GM21825 (cell line): ENCODE data around the gene U2AF1.
"Not testable (repeated sequence)": the region's sequence is repeated elsewhere in the genome, so short reads cannot be mapped to it uniquely, and the experiment has no call there.

ENCODE experiments used
- ATAC-seq: cut with Tn5 transposase; IDR thresholded peaks from one replicate; pipeline ENCODE4 v1.9.1; 2021; ENCODE audit warnings: mild to moderate bottlenecking, moderate library complexity; ENCODE audit not compliant: unreplicated experiment

Gene U2AF1, protein sequence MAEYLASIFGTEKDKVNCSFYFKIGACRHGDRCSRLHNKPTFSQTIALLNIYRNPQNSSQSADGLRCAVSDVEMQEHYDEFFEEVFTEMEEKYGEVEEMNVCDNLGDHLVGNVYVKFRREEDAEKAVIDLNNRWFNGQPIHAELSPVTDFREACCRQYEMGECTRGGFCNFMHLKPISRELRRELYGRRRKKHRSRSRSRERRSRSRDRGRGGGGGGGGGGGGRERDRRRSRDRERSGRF

DNA sequence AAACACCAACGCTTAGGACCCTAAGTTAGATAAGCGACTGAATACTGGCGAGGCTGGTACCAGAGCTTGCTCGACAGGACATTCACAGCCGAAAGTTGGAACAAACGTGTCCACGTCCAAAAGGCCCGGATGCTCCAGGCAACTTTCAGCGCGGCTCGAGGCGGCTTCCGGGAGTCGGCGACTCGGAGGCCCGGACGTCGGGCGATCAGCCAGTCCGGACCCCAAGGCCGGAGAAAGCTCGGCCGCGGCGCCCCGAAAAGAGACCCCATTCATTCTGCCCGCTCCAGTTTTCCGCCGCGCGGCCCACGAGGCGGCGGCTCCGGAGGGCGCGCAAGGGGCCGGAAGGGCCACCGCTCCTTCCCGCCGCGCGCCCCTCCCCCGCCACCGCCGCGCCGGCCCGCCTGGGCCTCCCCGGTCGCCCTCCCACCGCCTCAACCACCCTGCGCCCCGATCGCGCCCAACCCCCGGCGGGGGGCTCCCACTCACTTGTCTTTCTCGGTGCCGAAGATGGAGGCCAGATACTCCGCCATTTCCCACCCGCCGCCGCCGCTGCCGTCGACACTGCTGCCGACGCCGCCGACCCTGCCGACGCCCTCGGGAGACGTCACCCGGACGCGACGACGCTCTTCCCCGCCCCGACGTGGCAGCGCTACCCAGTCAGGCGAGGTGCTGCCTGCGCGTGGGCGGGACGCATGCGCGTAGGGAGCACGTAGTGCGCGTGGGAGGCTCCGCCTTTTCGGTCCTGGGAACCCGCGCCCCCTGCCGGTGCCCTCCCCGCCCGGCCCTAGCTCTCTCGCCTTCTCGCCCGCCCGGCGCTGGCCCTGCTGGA is at the start of gene U2AF1:
Gene U2AF1 (minus strand): TSS at position 606 of the 829 bp plus-strand sequence. CDS start 76 bp downstream, at position 530.
- peak; percentile 52 for ATAC-seq

- ATAC-seq, result not testable (repeated sequence)
These were observed 46.2 kb upstream of the U2AF1 start for GRCh38 chr21:43153601-43154000.

DNA sequence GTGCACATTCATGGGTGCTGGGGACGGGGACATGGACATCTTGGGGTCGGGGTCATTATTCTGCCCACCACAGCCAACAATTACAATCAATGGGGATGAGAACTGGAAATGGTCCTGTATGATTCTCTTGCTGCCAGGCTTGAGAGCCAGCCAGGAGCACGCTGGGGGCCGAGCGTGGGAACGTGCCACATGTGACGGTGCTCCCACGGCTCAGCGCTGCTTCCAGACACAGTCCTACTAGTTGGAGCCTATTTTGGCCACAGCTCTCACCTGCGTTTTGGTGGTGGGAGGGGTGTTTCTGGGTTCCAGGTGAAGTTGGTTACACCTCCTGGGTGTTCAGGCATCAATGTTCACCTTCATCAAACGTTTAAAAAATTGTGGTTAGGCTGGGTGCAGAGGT is 42.0 kb upstream of the U2AF1 start:
- ATAC-seq, result not testable (repeated sequence)

- ATAC-seq, result not testable (repeated sequence)
These were observed 40.6 kb upstream of the U2AF1 start for GRCh38 chr21:43147999-43148398.

- not testable (repeated sequence) for ATAC-seq
These were observed 39.3 kb upstream of the U2AF1 start for GRCh38 chr21:43146637-43147036.

GRCh38 chr21:43141407-43141806 is 34.0 kb upstream of the U2AF1 start:
- ATAC-seq, result not testable (repeated sequence)

GRCh38 chr21:43138944-43139343 is 31.6 kb upstream of the U2AF1 start:
- not testable (repeated sequence) for ATAC-seq

- not testable (repeated sequence) for ATAC-seq
These were observed 27.1 kb upstream of the U2AF1 start for GRCh38 chr21:43134520-43134919.

DNA sequence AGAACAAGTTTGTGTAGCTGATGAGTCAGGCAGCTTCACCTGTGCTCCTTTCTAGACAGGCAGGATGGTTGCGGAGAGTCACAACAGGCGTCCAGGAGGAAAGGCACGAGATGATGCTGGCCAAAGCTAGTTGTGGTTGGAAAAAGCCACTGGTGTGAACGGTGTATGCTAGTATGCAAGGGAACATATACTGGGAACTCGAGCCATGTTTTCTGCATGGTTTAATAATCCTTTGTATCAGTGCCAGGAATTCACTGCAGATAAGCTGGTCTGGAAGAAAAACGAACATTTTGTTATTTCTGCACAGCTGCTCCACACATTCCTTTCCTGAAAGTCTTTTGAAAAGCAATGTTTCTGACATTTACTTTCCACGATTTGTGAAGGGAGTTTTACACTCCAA is 22.7 kb upstream of the U2AF1 start:
- ATAC-seq, result not testable (repeated sequence)

- not testable (repeated sequence) for ATAC-seq
These were observed 8.6 kb upstream of the U2AF1 start for GRCh38 chr21:43115956-43116355.

- ATAC-seq, result not testable (repeated sequence)
These were observed 7.1 kb upstream of the U2AF1 start for GRCh38 chr21:43114483-43114882.

GRCh38 chr21:43109006-43109405 is 1.6 kb upstream of the U2AF1 start:
- peak; percentile 33 for ATAC-seq

DNA sequence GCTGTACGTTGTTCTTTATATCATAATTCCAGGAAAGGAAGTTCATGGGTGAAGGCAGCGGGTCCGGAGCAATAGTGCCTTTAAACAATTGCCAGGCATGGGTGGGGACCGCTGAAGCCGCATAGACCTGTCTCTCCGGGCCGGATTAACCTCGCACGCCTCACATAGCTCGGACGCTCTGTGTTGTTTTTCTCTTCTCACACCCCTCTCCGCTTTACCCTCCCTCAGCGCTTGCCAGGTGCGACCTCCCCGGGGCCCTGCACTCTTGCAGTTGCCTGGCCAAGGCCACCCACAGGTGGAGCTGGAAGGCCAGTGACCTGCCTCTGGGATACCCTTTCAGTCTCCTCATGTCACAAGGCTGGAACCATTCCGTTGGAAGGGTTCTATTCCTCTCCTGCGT is 807 bp upstream of the U2AF1 start:
- not testable (repeated sequence) for ATAC-seq

DNA sequence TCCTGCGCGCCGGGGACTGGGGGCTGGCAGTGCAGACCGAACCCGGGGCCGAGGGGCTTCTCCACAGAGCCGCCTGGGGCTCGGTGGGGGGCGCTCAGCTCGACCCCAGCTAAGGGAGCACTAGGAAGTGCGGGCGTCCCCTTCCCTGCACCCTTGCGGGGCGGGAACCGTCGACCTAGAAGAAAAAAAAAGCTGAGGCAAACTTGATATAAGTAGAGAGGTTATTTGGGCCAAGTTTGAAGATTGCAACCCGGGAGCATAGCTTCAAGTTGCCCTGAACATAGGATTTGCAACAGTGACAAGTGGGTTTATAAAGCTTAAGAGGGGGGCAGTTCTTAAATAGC is 396 bp upstream of the U2AF1 start:
- not testable (repeated sequence) for ATAC-seq

DNA sequence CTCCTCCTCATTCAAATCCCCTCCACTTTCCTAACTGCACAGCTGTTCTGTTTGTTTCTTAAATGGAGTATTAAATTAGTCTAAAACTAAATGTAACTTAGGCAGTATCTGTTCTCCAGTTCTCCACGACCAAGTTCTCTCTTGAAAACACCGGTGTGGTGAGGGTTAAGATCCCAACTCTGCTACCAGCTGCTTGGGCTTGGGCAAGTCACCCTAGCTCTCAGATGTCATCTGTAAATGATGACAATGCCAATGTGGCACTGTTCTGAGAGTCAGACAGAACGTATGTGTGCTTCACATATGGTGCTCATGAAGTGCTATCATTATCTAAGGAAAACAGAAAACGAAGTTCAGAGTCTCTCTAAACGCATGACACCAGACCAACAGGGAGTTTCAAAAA is 2.7 kb downstream of the U2AF1 start:
- not testable (repeated sequence) for ATAC-seq

GRCh38 chr21:43102281-43102680 is 5.1 kb downstream of the U2AF1 start:
- ATAC-seq, result not testable (repeated sequence)

DNA sequence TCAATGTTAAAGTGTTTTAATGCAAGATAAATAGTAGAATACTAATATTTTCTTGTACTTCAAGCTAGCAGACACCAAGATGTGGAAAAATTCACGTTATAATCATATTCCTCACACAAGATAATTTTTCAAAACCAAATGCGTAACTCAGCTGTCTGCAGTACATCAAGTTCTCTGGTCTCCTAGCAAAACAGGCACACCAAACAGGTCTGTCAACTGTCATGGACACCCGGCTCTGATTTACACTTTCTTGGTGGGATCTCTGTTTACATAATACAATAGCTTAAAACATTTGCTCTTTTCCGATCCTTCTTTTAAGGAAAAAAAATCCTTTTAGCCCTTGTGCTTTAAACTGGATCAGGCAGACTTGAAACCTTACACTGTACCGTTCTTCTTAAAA is 5.7 kb downstream of the U2AF1 start:
- ATAC-seq, result not testable (repeated sequence)

GRCh38 chr21:43101000-43101399 is 6.4 kb downstream of the U2AF1 start:
- ATAC-seq, result not testable (repeated sequence)

DNA sequence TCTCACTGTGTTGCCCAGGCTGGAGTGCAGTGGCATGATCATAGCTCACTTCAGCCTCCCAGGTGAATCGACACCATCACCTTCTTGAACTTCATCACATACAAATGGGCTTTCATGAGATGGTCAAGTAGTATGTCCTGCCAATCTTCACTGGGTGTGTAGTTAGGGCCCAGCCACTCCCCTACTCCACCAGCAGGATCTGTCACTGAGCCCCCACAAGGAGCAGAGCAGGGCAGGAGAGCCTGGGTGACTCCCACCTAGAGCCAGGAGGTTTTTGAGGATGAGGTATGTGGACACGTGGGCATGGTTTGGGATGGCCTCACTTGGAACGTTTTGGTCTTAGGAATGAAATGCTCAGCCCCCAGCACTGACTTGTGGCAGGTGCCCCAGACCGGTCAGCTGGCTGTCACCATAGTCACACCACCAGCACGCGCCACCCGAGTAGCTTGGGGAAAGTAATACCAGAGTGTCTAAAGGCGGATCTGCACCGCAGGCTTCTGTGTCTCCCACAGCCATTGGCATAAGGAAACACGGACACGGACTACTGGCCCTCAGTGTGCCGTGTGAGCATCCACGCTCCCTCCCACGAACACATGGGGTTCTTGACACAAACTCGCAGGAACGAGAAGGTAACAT is 15.3 kb downstream of the U2AF1 start:
- not testable (repeated sequence) for ATAC-seq

DNA sequence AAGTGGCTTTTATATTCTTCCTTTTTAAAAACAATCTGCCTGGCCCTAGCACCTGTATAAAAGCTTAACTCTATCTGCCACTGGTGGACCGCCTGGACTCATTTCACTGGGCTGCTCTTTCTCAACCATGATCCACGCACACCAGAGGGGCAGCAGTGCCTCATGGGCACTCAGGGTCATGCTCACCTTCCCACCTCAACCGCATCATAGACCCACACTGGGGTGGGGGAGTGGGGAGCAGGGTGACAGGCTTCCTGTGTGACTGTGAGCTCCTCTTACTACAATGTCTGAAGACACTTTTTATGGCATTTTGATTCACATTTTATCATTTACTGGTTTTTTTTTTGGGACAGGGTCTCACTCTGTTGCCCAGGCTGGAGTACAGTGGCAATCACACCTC is 16.4 kb downstream of the U2AF1 start:
- not testable (repeated sequence) for ATAC-seq

DNA sequence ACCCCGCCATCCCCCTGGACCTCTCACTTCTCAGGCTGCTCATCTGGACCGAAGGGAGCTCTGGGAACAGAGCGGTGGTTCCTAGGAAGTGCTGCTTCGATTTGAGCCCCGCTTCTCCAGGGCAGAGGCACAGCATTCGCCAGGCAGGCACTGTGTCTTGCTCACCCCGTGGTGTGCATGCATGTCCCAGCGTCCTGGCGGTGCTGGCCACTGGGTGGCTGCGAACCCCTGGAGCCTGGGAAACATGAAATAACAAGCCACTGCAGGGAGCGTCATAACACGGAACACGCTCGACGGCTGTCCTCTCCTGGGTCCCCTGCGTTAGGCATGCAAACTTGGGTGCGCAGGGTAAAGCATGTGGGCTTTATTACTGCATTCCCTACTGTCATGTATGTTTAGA is 17.9 kb downstream of the U2AF1 start:
- not testable (repeated sequence) for ATAC-seq
